Body of pancreas (tissue), 4 donors: Measurements from ENCODE around the gene QRFP. TPM values are rescaled to one million over a fixed set of nuclear protein-coding genes. Genes with fewer than 3 reads are reported as not detected.

Experiments
- ATAC-seq: fragments of 150-250 bp; one replicate; pipeline ENCODE4 v1.9.1; 2016
- DNase-seq, 4 donors: peaks; one replicate each; pipeline ENCODE4 v3.0.0-alpha.2; 2019
- H3K27ac ChIP-seq, 4 donors: fragments of 200-600 bp; sonication (generic); 1 replicate in 3 of 4; 2 replicates in 1 of 4; pipeline versions ENCODE4 v1.5.1 to v1.6.1; 2016 to 2019; ENCODE audit warnings: mild to moderate bottlenecking in 1 of 4, mixed read lengths in 1 of 4, moderate library complexity in 1 of 4
- H3K27me3 ChIP-seq, 2 donors: fragments of 200-600 bp; sonication (generic); one replicate each; pipeline ENCODE4 v1.6.0; 2016; ENCODE audit warnings: mild to moderate bottlenecking in 1 of 2
- H3K36me3 ChIP-seq, 2 donors: fragments of 200-600 bp; sonication (generic); replicated peaks in 1 of 2; 2 replicates each; pipeline ENCODE4 v1.5.1; 2016; ENCODE audit warnings: low read depth in 2 of 2; ENCODE audit not compliant: insufficient read depth in 1 of 2
- H3K4me1 ChIP-seq: fragments of 200-600 bp; sonication (generic); one replicate; pipeline ENCODE4 v1.6.0; 2016
- H3K4me3 ChIP-seq, 2 donors: fragments of 200-600 bp; sonication (generic); 1 replicate in 1 of 2; 2 replicates in 1 of 2; pipeline ENCODE4 v1.5.1; 2016 to 2019
- H3K9me3 ChIP-seq, 3 donors: fragments of 200-600 bp; sonication (generic); 1 replicate in 2 of 3; 2 replicates in 1 of 3; pipeline ENCODE4 v1.5.1; 2016
- POLR2A ChIP-seq, 3 donors: fragments of 450-650 bp; IDR thresholded peaks; one replicate each; pipeline ENCODE4 v1.6.1; 2016; ENCODE audit warnings: antibody characterized with exemption in 3 of 3, mild to moderate bottlenecking in 2 of 3
- WGBS, 2 donors: methylation state at CpG; one replicate each; pipeline ENCODE4 v1.1.5; 2017; 5-methylcytosine and 5-hydroxymethylcytosine counted together
- intact Hi-C: fragments of 100-400 bp; cut with DNase I; formaldehyde crosslinking; loops from one replicate; pipeline ENCODE4 v1.15.1; 2023
- total RNA-seq, 2 donors: library from RNA; depleted of rRNA; stranded (reverse); fragments of >200 nt; gene quantifications; one replicate each; pipeline ENCODE4 v1.1.0, GENCODE V29; 2016
- TF ChIP-seq, protein P1 (sequence below), 7 experiments: fragments of 450-650 bp in 4 of 7; fragments of 200-600 bp in 3 of 7; sonication (generic) in 3 of 7; IDR thresholded peaks; one replicate each; pipeline ENCODE4 v1.5.1; 2016 to 2019; ENCODE audit warnings: antibody characterized with exemption in 7 of 7

QRFP gene
- total RNA-seq, 2 donors from 2014 or later, result not detected

DNA sequence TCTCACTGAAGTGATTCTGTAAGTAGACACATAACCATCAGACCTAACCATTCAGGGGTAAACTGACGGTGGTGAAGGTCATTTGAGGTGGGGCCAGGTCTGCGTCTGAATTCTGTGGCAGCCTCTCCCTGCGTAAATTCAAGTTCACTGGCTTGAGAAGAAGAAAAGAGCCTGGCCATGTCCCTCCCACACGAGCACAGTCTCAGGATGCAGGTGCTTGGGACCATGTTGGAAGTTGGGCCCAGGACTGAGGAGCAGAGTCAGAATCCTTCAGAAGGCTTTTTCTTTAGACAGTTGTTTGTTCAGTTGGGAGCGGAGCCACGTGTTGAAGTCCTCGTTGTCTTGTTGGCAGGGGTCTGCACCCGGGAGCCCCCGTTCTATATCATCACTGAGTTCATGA, 24.1 kb downstream of the QRFP start:
- DNase-seq, result no peak
- H3K27ac ChIP-seq, result peak overlapping the region in 3 of 4 donors; percentile 16 to 55 (median 45)
- TF ChIP-seq, protein P1, sequence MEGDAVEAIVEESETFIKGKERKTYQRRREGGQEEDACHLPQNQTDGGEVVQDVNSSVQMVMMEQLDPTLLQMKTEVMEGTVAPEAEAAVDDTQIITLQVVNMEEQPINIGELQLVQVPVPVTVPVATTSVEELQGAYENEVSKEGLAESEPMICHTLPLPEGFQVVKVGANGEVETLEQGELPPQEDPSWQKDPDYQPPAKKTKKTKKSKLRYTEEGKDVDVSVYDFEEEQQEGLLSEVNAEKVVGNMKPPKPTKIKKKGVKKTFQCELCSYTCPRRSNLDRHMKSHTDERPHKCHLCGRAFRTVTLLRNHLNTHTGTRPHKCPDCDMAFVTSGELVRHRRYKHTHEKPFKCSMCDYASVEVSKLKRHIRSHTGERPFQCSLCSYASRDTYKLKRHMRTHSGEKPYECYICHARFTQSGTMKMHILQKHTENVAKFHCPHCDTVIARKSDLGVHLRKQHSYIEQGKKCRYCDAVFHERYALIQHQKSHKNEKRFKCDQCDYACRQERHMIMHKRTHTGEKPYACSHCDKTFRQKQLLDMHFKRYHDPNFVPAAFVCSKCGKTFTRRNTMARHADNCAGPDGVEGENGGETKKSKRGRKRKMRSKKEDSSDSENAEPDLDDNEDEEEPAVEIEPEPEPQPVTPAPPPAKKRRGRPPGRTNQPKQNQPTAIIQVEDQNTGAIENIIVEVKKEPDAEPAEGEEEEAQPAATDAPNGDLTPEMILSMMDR (IDR thresholded peaks at IDR 0.05), result no peak
- TF ChIP-seq POLR2A (IDR thresholded peaks at IDR 0.05), result no peak
- no peaks in the 10 kb centered on the region for H3K36me3 ChIP-seq
- ATAC-seq, result no peak
- H3K4me1 ChIP-seq, result peaks cover 20% of the 10 kb centered on the region
- no peaks in the 10 kb centered on the region for H3K9me3 ChIP-seq
- no peak overlapping the region for H3K4me3 ChIP-seq
- no peaks in the 10 kb centered on the region for H3K27me3 ChIP-seq
- WGBS, 2 donors, result 52 to 55% methylated on average over 9 of the region's 9 CpGs
- intact Hi-C loops, result no loop called here

DNA sequence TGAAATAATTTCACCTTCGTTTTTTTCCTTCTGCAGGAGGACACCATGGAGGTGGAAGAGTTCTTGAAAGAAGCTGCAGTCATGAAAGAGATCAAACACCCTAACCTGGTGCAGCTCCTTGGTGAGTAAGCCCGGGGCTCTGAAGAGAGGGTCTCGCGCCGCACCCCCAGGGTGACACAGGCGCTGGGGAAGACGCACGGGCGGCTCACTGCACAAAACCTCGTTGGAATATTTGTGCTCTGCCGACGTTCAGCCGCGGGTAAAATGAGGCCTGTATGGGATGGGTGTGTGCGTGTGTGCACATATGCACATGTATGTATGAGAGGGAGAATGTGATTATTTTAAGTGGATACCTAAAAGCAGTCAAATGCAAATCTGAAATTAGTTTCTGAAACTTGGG, 24.5 kb downstream of the QRFP start:
- Histone ChIP-seq H3K4me3 (no peak overlapping the region), H3K9me3 (no peaks in the 10 kb centered on the region), H3K36me3 (no peaks in the 10 kb centered on the region), H3K27me3 (no peaks in the 10 kb centered on the region), H3K27ac (peak overlapping the region in 1 of 4 donors; percentile 16), H3K4me1 (peaks cover 20% of the 10 kb centered on the region)
- WGBS, 2 donors, result 87 to 91% methylated on average over 15 of the region's 15 CpGs
- ATAC-seq, result no peak
- intact Hi-C loops, result no loop called here
- TF ChIP-seq POLR2A (IDR thresholded peaks at IDR 0.05), result no peak
- TF ChIP-seq, protein P1 (IDR thresholded peaks at IDR 0.05), result no peak
- no peak for DNase-seq

DNA sequence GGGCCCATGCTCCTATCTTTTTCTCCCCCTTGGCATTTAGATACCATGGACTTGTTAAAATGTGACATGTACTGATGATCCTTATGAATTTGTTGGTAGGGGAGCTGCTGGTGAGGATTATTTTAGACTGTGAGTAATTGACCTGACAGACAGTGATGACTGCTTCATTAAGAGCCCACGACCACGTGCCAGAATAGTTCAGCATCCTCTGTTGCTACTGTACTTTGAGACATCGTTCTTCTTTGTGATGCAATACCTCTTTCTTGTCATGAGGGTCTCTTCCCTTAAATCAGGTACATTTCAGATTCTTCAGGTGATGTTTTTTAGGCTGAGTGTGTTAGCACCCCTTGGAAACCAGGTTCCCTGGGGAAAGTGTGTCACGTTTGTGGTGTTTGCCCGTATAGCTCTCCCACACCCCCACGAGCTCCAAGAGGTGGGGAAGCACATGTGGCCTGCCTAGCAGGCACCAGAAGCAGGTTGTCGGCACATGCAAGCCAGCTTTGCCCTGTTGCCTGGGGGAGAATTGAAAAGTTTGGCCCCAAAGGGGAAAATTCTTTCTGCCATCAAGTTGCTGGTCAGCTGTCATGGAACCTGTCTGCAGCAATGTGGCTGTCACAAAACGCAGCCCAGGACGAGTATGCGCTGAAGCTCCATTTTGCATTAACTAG, 25.1 kb downstream of the QRFP start:
- Histone ChIP-seq H3K27me3 (no peaks in the 10 kb centered on the region), H3K9me3 (no peaks in the 10 kb centered on the region), H3K4me1 (peaks cover 20% of the 10 kb centered on the region), H3K27ac (no peak overlapping the region), H3K36me3 (no peaks in the 10 kb centered on the region), H3K4me3 (no peak overlapping the region)
- TF ChIP-seq, protein P1 (IDR thresholded peaks at IDR 0.05), result no peak
- no peak for TF ChIP-seq POLR2A (IDR thresholded peaks at IDR 0.05)
- no peak for DNase-seq
- WGBS, 2 donors, result 87 to 95% methylated on average over 9 to 10 of the region's 10 CpGs
- intact Hi-C loops, result no loop called here
- no peak for ATAC-seq

DNA sequence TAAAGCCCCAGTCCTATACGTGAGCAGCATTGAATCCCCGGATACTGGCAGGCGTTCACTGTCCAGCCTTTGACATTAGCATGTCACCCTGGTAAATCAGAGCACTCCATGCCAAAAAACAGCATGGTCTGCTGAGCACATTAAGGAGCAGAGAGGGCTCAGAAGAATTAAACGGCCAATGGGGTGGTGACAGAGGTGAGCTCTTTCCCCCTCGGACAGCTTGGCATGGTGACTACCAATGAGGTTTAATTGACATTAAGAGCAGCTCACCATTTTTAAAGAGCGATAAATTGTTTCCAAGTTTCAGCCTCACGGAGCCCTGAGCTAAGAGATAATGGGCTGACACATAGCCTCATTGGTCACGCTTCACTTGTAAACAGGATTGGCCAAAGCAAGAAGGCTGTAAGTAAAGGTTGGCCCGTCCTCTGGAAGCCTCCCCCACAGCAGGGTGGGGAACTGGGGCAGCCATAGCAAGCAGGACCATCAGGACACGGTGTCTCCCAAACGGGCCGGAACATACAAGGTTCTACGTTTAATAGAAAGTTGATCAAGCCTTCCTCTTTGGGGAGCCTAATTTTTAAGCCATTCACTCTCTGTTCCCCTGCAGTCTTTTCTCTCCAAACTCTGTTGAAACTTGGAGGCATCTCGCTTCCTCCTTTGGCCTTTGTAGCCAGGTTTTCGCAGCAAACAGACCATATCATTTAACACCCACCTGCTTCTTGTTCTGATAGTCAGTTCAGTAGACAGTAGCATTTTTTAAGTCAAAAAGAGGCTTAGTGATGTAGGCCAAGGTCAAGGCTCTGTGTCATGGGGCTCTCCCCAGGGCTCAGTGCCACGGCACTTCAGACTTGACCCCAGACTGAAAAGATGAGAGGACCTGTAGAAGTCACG, 25.9 kb downstream of the QRFP start:
- no peaks in the 10 kb centered on the region for H3K9me3 ChIP-seq
- no peak overlapping the region for H3K27ac ChIP-seq
- ATAC-seq, result no peak
- intact Hi-C loops, result no loop called here
- H3K36me3 ChIP-seq, result no peaks in the 10 kb centered on the region
- DNase-seq, result no peak
- no peak overlapping the region for H3K4me3 ChIP-seq
- TF ChIP-seq POLR2A (IDR thresholded peaks at IDR 0.05), result no peak
- TF ChIP-seq, protein P1 (IDR thresholded peaks at IDR 0.05), result no peak
- no peaks in the 10 kb centered on the region for H3K27me3 ChIP-seq
- 90 to 91% methylated on average over 17 of the region's 17 CpGs for WGBS, 2 donors
- H3K4me1 ChIP-seq, result peaks cover 20% of the 10 kb centered on the region
